ENCODE data around the gene RNU5D-1.

The RNU5D-1 gene

GRCh38 chr1:44694863-44695478 lies 36.0 kb downstream of the RNU5D-1 start:
- Histone ChIP-seq H3K27me3 (replicated peaks; ENCODE audit: control insufficient read depth, insufficient read depth, low read length) (no peaks in the 10 kb centered on the region), H3K4me3 (replicated peaks; ENCODE audit: low read depth, low read length) (no peak overlapping the region), H3K36me3 (ENCODE audit: control insufficient read depth, insufficient read depth, low read length) (no peaks in the 10 kb centered on the region)
- peak; percentile 26 for TF ChIP-seq CTCF (IDR thresholded peaks at IDR 0.05; ENCODE audit: insufficient read depth, low read length, poor library complexity, severe bottlenecking)
- DNase-seq (ENCODE audit: extremely low read depth, insufficient read length), result peak; percentile 68

- no peak for DNase-seq (ENCODE audit: extremely low read depth, insufficient read length)
- TF ChIP-seq CTCF (IDR thresholded peaks at IDR 0.05; ENCODE audit: insufficient read depth, low read length, poor library complexity, severe bottlenecking), result no peak
- no peaks in the 10 kb centered on the region for H3K36me3 ChIP-seq (ENCODE audit: control insufficient read depth, insufficient read depth, low read length)
- no peak overlapping the region for H3K4me3 ChIP-seq (replicated peaks; ENCODE audit: low read depth, low read length)
- no peaks in the 10 kb centered on the region for H3K27me3 ChIP-seq (replicated peaks; ENCODE audit: control insufficient read depth, insufficient read depth, low read length)
Observed at GRCh38 chr1:44693900-44694299, 37.1 kb downstream of the RNU5D-1 start.

- DNase-seq (ENCODE audit: extremely low read depth, insufficient read length), result no peak
- no peak overlapping the region for H3K4me3 ChIP-seq (replicated peaks; ENCODE audit: low read depth, low read length)
- no peak for TF ChIP-seq CTCF (IDR thresholded peaks at IDR 0.05; ENCODE audit: insufficient read depth, low read length, poor library complexity, severe bottlenecking)
- no peaks in the 10 kb centered on the region for H3K27me3 ChIP-seq (replicated peaks; ENCODE audit: control insufficient read depth, insufficient read depth, low read length)
- H3K36me3 ChIP-seq (ENCODE audit: control insufficient read depth, insufficient read depth, low read length), result no peaks in the 10 kb centered on the region
Observed at GRCh38 chr1:44693159-44693558, 37.8 kb downstream of the RNU5D-1 start.

GRCh38 chr1:44689447-44689765 lies 41.6 kb downstream of the RNU5D-1 start:
- Histone ChIP-seq H3K36me3 (ENCODE audit: control insufficient read depth, insufficient read depth, low read length) (no peaks in the 10 kb centered on the region), H3K27me3 (replicated peaks; ENCODE audit: control insufficient read depth, insufficient read depth, low read length) (no peaks in the 10 kb centered on the region), H3K4me3 (replicated peaks; ENCODE audit: low read depth, low read length) (no peak overlapping the region)
- no peak for DNase-seq (ENCODE audit: extremely low read depth, insufficient read length)
- TF ChIP-seq CTCF (IDR thresholded peaks at IDR 0.05; ENCODE audit: insufficient read depth, low read length, poor library complexity, severe bottlenecking), result no peak

GRCh38 chr1:44688760-44689446 lies 42.1 kb downstream of the RNU5D-1 start:
- Histone ChIP-seq H3K36me3 (ENCODE audit: control insufficient read depth, insufficient read depth, low read length) (no peaks in the 10 kb centered on the region), H3K27me3 (replicated peaks; ENCODE audit: control insufficient read depth, insufficient read depth, low read length) (no peaks in the 10 kb centered on the region), H3K4me3 (replicated peaks; ENCODE audit: low read depth, low read length) (no peak overlapping the region)
- DNase-seq (ENCODE audit: extremely low read depth, insufficient read length), result no peak
- TF ChIP-seq CTCF (IDR thresholded peaks at IDR 0.05; ENCODE audit: insufficient read depth, low read length, poor library complexity, severe bottlenecking), result no peak
